IMR-90 (cell line): ENCODE data around the gene EPPIN. TPM values are rescaled to one million over a fixed set of nuclear protein-coding genes. Genes with fewer than 3 reads are reported as not detected.

Source experiments
- ATAC-seq: fragments of 200-7000 bp; cut with Tn5 transposase; 2 replicates; pipeline ENCODE4 v1.9.1; 2020; ENCODE audit warnings: low read depth, mild to moderate bottlenecking, moderate library complexity
- Bru-seq: library from RNA; stranded (reverse); fragments of 400-500 nt; gene quantifications from one replicate; lab custom pipeline; 2021; lab: Mats Ljungman, UMichigan
- BruChase-seq, 2 experiments: library from RNA; stranded (reverse); fragments of 400-500 nt; gene quantifications; one replicate each; lab custom pipeline; 2021; lab: Mats Ljungman, UMichigan
- BruUV-seq: library from RNA; stranded (reverse); fragments of 400-500 nt; replicated peaks from 2 replicates; lab custom pipeline; 2021; lab: Mats Ljungman, UMichigan
- CTCF ChIA-PET: fragments of 300-600 bp; formaldehyde crosslinking; extraction: SDS; loops from one replicate; lab custom pipeline; 2021; ENCODE audit warnings: antibody characterized with exemption; lab: Yijun Ruan, JAX
- POLR2A ChIA-PET: fragments of 300-600 bp; sonication (Branson Sonifier 250); formaldehyde crosslinking; loops from one replicate; lab custom pipeline; 2022; ENCODE audit warnings: antibody characterized with exemption; ENCODE audit not compliant: unreplicated experiment; lab: Charles Lee
- DNase-seq: peaks from one replicate; pipeline ENCODE4 v3.0.0; 2013
- H2AFZ ChIP-seq: replicated peaks from 2 replicates; pipeline ENCODE3; 2013; ENCODE audit warnings: low read length, mild to moderate bottlenecking; ENCODE audit not compliant: poor library complexity
- H2AK5ac ChIP-seq: 2 replicates; pipeline ENCODE4 v1.6.1; 2013; ENCODE audit warnings: low read depth, low read length, inconsistent platforms
- H2AK9ac ChIP-seq: replicated peaks from 2 replicates; pipeline ENCODE3; 2013; ENCODE audit warnings: mild to moderate bottlenecking, low read depth, low read length, moderate library complexity; ENCODE audit not compliant: poor library complexity
- H2BK120ac ChIP-seq: 2 replicates; pipeline ENCODE4 v1.6.1; 2013; ENCODE audit warnings: low read depth, low read length, inconsistent platforms
- H2BK15ac ChIP-seq: 3 replicates; pipeline ENCODE4 v1.6.1; 2013; ENCODE audit warnings: low read depth, low read length, inconsistent platforms
- H2BK20ac ChIP-seq: 2 replicates; pipeline ENCODE4 v1.6.1; 2013; ENCODE audit warnings: low read depth, mild to moderate bottlenecking, inconsistent platforms, low read length, moderate library complexity
- H2BK5ac ChIP-seq: 2 replicates; pipeline ENCODE4 v1.6.1; 2013; ENCODE audit warnings: mild to moderate bottlenecking, low read depth, low read length, inconsistent platforms; ENCODE audit not compliant: poor library complexity, severe bottlenecking
- H3K14ac ChIP-seq: replicated peaks from 2 replicates; pipeline ENCODE4 v1.6.1; 2013; ENCODE audit warnings: low read depth, low read length, inconsistent platforms
- H3K18ac ChIP-seq: 2 replicates; pipeline ENCODE4 v1.6.1; 2013; ENCODE audit warnings: low read depth, low read length, control low read depth
- H3K23ac ChIP-seq: 2 replicates; pipeline ENCODE4 v1.6.1; 2013; ENCODE audit warnings: low read depth, low read length, inconsistent platforms
- H3K27ac ChIP-seq: 2 replicates; pipeline ENCODE4 v1.5.1; 2013; ENCODE audit warnings: mild to moderate bottlenecking, control low read depth, low read length; ENCODE audit not compliant: insufficient read depth
- H3K27me3 ChIP-seq: 2 replicates; pipeline ENCODE4 v1.6.1; 2013; ENCODE audit warnings: low read length; ENCODE audit not compliant: control insufficient read depth, insufficient read depth
- H3K36me3 ChIP-seq: 2 replicates; pipeline ENCODE4 v1.6.1; 2013; ENCODE audit warnings: low read length, mixed read lengths; ENCODE audit not compliant: control insufficient read depth, insufficient read depth
- H3K4ac ChIP-seq: 2 replicates; pipeline ENCODE4 v1.6.1; 2013; ENCODE audit warnings: low read depth, low read length, inconsistent platforms
- H3K4me1 ChIP-seq: 2 replicates; pipeline ENCODE4 v1.6.1; 2013; ENCODE audit warnings: low read length, mixed read lengths; ENCODE audit not compliant: control insufficient read depth, insufficient read depth
- H3K4me2 ChIP-seq: 2 replicates; pipeline ENCODE4 v1.6.1; 2013; ENCODE audit warnings: low read depth, mild to moderate bottlenecking, control low read depth, low read length, moderate library complexity
- H3K4me3 ChIP-seq: 2 replicates; pipeline ENCODE4 v1.5.1; 2013; ENCODE audit warnings: low read depth, mild to moderate bottlenecking, control low read depth, low read length, moderate library complexity; ENCODE audit not compliant: insufficient read depth
- H3K56ac ChIP-seq: 2 replicates; pipeline ENCODE4 v1.6.1; 2013; ENCODE audit warnings: low read length, inconsistent platforms; ENCODE audit not compliant: insufficient read depth; ENCODE audit errors: extremely low read depth
- H3K79me1 ChIP-seq, 2 experiments: 2 replicates each; pipeline ENCODE4 v1.6.1; 2013; ENCODE audit warnings: low read length in 2 of 2, inconsistent platforms in 1 of 2, low read depth in 1 of 2
- H3K9ac ChIP-seq: 2 replicates; pipeline ENCODE4 v1.6.1; 2013; ENCODE audit warnings: low read depth, low read length, control low read depth
- H3K9me1 ChIP-seq: 2 replicates; pipeline ENCODE4 v1.6.1; 2013; ENCODE audit warnings: low read length, inconsistent platforms; ENCODE audit not compliant: insufficient read depth
- H3K9me3 ChIP-seq: 2 replicates; pipeline ENCODE4 v1.6.1; 2013; ENCODE audit warnings: low read length; ENCODE audit not compliant: control insufficient read depth, insufficient read depth
- H4K20me1 ChIP-seq: 2 replicates; pipeline ENCODE4 v1.6.1; 2013; ENCODE audit warnings: low read length, inconsistent platforms; ENCODE audit not compliant: insufficient read depth
- H4K5ac ChIP-seq: 2 replicates; pipeline ENCODE4 v1.6.1; 2013; ENCODE audit warnings: mild to moderate bottlenecking, low read depth, low read length, control low read depth
- H4K8ac ChIP-seq, 2 experiments: 2 replicates each; pipeline ENCODE4 v1.6.1; 2013; ENCODE audit warnings: low read depth in 2 of 2, low read length in 2 of 2, control low read depth in 1 of 2, inconsistent platforms in 1 of 2
- H4K91ac ChIP-seq: 2 replicates; pipeline ENCODE4 v1.6.1; 2013; ENCODE audit warnings: low read depth, low read length, inconsistent platforms; ENCODE audit not compliant: insufficient read depth
- BHLHE40 ChIP-seq: fragments of 150-350 bp; IDR thresholded peaks from 2 replicates; pipeline ENCODE4 v1.6.1; 2016; ENCODE audit warnings: mild to moderate bottlenecking, low read depth, low read length
- CEBPB ChIP-seq: IDR thresholded peaks from 2 replicates; pipeline ENCODE4 v1.6.1; 2012; ENCODE audit warnings: low read depth, low read length, improper control_type of control experiment
- CHD1 ChIP-seq: IDR thresholded peaks from 2 replicates; pipeline ENCODE4 v1.6.1; 2012; ENCODE audit warnings: low read depth, low read length, improper control_type of control experiment
- CTCF ChIP-seq: conservative IDR thresholded peaks from 2 replicates; pipeline ENCODE4 v1.5.1; 2012; ENCODE audit warnings: mild to moderate bottlenecking, low read depth, low read length, improper control_type of control experiment
- ELK1 ChIP-seq: fragments of 150-350 bp; IDR thresholded peaks from 2 replicates; pipeline ENCODE4 v1.6.1; 2016; ENCODE audit warnings: low read depth, mild to moderate bottlenecking, low read length, moderate library complexity, borderline replicate concordance
- FOS ChIP-seq: fragments of 150-350 bp; IDR thresholded peaks from 2 replicates; pipeline ENCODE4 v1.6.1; 2016; ENCODE audit warnings: low read depth, low read length
- MAFK ChIP-seq: IDR thresholded peaks from 2 replicates; pipeline ENCODE4 v1.6.1; 2012; ENCODE audit warnings: low read depth, low read length, improper control_type of control experiment
- MAZ ChIP-seq: IDR thresholded peaks from 2 replicates; pipeline ENCODE4 v1.6.1; 2012; ENCODE audit warnings: low read depth, mild to moderate bottlenecking, low read length, improper control_type of control experiment, moderate library complexity, borderline replicate concordance
- MXI1 ChIP-seq: IDR thresholded peaks from 2 replicates; pipeline ENCODE4 v1.6.1; 2012; ENCODE audit warnings: low read depth, mild to moderate bottlenecking, low read length, moderate library complexity, borderline replicate concordance
- NFE2L2 ChIP-seq: fragments of 150-350 bp; IDR thresholded peaks from 2 replicates; pipeline ENCODE4 v1.6.1; 2016; ENCODE audit warnings: low read depth, mild to moderate bottlenecking, low read length
- POLR2A ChIP-seq: IDR thresholded peaks from 2 replicates; pipeline ENCODE4 v1.6.1; 2012; ENCODE audit warnings: mild to moderate bottlenecking, low read depth, low read length
- RAD21 ChIP-seq: IDR thresholded peaks from 2 replicates; pipeline ENCODE4 v1.6.1; 2012; ENCODE audit warnings: low read length, improper control_type of control experiment
- RCOR1 ChIP-seq: IDR thresholded peaks from 2 replicates; pipeline ENCODE4 v1.6.1; 2012; ENCODE audit warnings: mild to moderate bottlenecking, low read length, improper control_type of control experiment; ENCODE audit not compliant: insufficient replicate concordance
- RFX5 ChIP-seq: IDR thresholded peaks from 2 replicates; pipeline ENCODE4 v1.8.0; 2012; ENCODE audit warnings: low read depth, mild to moderate bottlenecking, low read length, moderate library complexity
- SMC3 ChIP-seq: fragments of 150-350 bp; IDR thresholded peaks from 2 replicates; pipeline ENCODE4 v1.6.1; 2016; ENCODE audit warnings: low read depth, mild to moderate bottlenecking, antibody characterized with exemption, low read length, moderate library complexity
- WGBS, 2 experiments: methylation state at CpG; one replicate each; pipeline versions ENCODE4 v1.1.5 to v1.1.7; 2013; ENCODE audit warnings: missing lambda C conversion rate in 2 of 2; ENCODE audit not compliant: insufficient read length in 1 of 2; ENCODE audit errors: extremely low coverage in 2 of 2; 5-methylcytosine and 5-hydroxymethylcytosine counted together
- dilution Hi-C: fragments of 300-500 bp; cut with HindIII; formaldehyde crosslinking; loops from one replicate; pipeline ENCODE4 v1.14.3; 2018; ENCODE audit warnings: low sequenced_read_pairs; ENCODE audit not compliant: unreplicated experiment
- in situ Hi-C: fragments of 300-500 bp; cut with MboI; formaldehyde crosslinking; loops from 3 replicates; pipeline ENCODE4 v1.14.3; 2019; ENCODE audit warnings: low sequenced_read_pairs, inconsistent platforms, mixed read lengths
- intact Hi-C: fragments of 100-400 bp; cut with micrococcal nuclease; formaldehyde crosslinking; loops from 2 replicates; pipeline ENCODE4 v1.10.0; 2022
- long read RNA-seq: library from polyadenylated mRNA; unstranded; transcript quantifications from one replicate; pipeline ENCODE4 v2.0.0, GENCODE V29; 2021; ENCODE audit not compliant: unreplicated experiment
- polyA plus RNA-seq, 3 experiments: library from polyadenylated mRNA; depleted of rRNA; stranded (reverse); fragments of >200 nt; gene quantifications; 2 replicates each; pipeline ENCODE4 v1.2.3, GENCODE V29; 2012; ENCODE audit warnings: low replicate concordance in 1 of 3
- total RNA-seq: library from RNA; depleted of rRNA; stranded (reverse); fragments of >200 nt; gene quantifications from 2 replicates; pipeline ENCODE4 v1.2.3, GENCODE V29; 2012; rRNA removed

Gene EPPIN
- total RNA-seq (not detected in 2 replicates), polyA plus RNA-seq (2012; rRNA removed) (not detected in 2 replicates), Bru-seq, nascent RNA (not detected), BruChase-seq, experiment 1, labeled RNA remaining after a 6-hour chase (not detected), BruChase-seq, experiment 2, labeled RNA remaining after a 2-hour chase (not detected)
- not detected in 2 replicates for polyA plus RNA-seq (2012; cell fraction: cytosol; rRNA removed)
- not detected in 2 replicates for polyA plus RNA-seq (2012; cell fraction: nucleus; rRNA removed; ENCODE audit: low replicate concordance)
- long read RNA-seq, result 0 reads

GRCh38 chr20:45547206-45547770, at the start of gene EPPIN:
Gene EPPIN, minus strand, starts transcription at chr20:45547401. Its CDS starts 44 bp downstream, at chr20:45547357.
- Histone ChIP-seq H4K20me1 (no peaks in the 10 kb centered on the region), H2AK9ac (no peak within 1 kb of the TSS), H3K4me3 (no peak within 1 kb of the TSS), H3K36me3 (no peaks in the 10 kb centered on the region), H3K9me3 (no peaks in the 10 kb centered on the region), H3K18ac (no peak within 1 kb of the TSS), H2BK20ac (no peak within 1 kb of the TSS), H3K4me1 (no peaks in the 10 kb centered on the region), H4K8ac (no peak within 1 kb of the TSS), H3K56ac (no peak within 1 kb of the TSS), H4K5ac (no peak within 1 kb of the TSS), H3K9me1 (no peaks in the 10 kb centered on the region), H3K23ac (no peak within 1 kb of the TSS), H3K4me2 (no peak within 1 kb of the TSS), H3K27me3 (peaks cover 5% of the 10 kb centered on the region), H2AFZ (no peak within 1 kb of the TSS), H3K27ac (no peak within 1 kb of the TSS), H4K91ac (no peak within 1 kb of the TSS), H2BK120ac (no peak within 1 kb of the TSS), H2BK15ac (no peak within 1 kb of the TSS), H2AK5ac (no peak within 1 kb of the TSS), H3K79me1 (no peaks in the 10 kb centered on the region), H3K9ac (no peak within 1 kb of the TSS), H3K4ac (no peak within 1 kb of the TSS), H2BK5ac (no peak within 1 kb of the TSS), H3K14ac (no peak within 1 kb of the TSS)
- ATAC-seq, result no peak
- no TSS peak for BruUV-seq
- ChIA-PET POLR2A (no interaction called here), CTCF (no interaction called here)
- dilution Hi-C loops, result no loop called here
- 65% methylated on average over 4 of the region's 6 CpGs; no CpG with 5 or more reads in 1 of the 2 experiments for WGBS, 2 experiments
- in situ Hi-C loops, result loop anchor here (25.0 kb wide), 1 partner anchor 215 kb away; no protein-coding TSS in a partner anchor
- DNase-seq, result no peak
- intact Hi-C loops, result loop anchor here (10.0 kb wide), 1 partner anchor 468 kb away; no protein-coding TSS in a partner anchor
- no peak for TF ChIP-seq SMC3
- no peak for TF ChIP-seq BHLHE40
- TF ChIP-seq POLR2A, result no peak
- TF ChIP-seq CHD1, result no peak
- TF ChIP-seq MAFK, result no peak
- TF ChIP-seq CTCF, result no peak
- TF ChIP-seq NFE2L2, result no peak
- no peak for TF ChIP-seq RCOR1
- TF ChIP-seq MXI1, result no peak
- no peak for TF ChIP-seq RAD21
- TF ChIP-seq RFX5, result no peak
- TF ChIP-seq FOS, result no peak
- no peak for TF ChIP-seq CEBPB
- TF ChIP-seq ELK1, result no peak
- no peak for TF ChIP-seq MAZ
